Measurements from ENCODE around the gene GJC1. TPM values are rescaled to one million over a fixed set of nuclear protein-coding genes. Genes with fewer than 3 reads are reported as not detected.
A peak's percentile ranks its signal among the peaks of the same experiment; 100 is the strongest.

GJC1 gene
- total and polyA plus RNA-seq, 9 donors = 19.3 to 35.4 (median 24.1) TPM

DNA sequence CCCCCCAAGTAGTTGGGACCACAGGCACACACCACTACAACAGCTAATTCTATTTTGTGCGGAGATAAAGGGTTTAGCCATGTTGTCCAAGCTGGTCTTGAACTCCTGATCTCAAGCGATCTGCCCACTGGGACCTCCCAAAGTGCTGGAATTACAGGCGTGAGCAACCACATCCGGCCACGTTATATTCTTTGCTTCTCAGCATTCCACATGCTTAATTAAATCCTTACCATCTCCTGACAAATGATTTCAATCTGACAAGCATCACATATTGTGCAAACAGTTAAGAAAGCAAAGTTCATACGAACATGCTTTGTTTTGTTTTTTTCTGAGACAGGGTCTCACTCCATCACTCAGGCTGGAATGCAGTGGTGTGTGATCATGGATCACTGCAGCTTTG, 35.8 kb upstream of the GJC1 start:
- no peaks in the 10 kb centered on the region for H3K27me3 ChIP-seq (ENCODE audit: control insufficient read depth, insufficient read depth, low read length)
- H3K36me3 ChIP-seq (ENCODE audit: control insufficient read depth, insufficient read depth, low read length) = peaks cover 63% of the 10 kb centered on the region
- no peak for DNase-seq
- no peaks in the 10 kb centered on the region for H3K4me1 ChIP-seq (ENCODE audit: control insufficient read depth, insufficient read depth, low read length)
- 91% methylated on average over 3 of the region's 6 CpGs for WGBS (ENCODE audit: insufficient coverage)
- no peak overlapping the region for H3K4me3 ChIP-seq (ENCODE audit: low read length)
- no peaks in the 10 kb centered on the region for H3K9me3 ChIP-seq (replicated peaks; ENCODE audit: control insufficient read depth, low read depth, low read length)
- no peak overlapping the region for H3K27ac ChIP-seq (ENCODE audit: low read length)

DNA sequence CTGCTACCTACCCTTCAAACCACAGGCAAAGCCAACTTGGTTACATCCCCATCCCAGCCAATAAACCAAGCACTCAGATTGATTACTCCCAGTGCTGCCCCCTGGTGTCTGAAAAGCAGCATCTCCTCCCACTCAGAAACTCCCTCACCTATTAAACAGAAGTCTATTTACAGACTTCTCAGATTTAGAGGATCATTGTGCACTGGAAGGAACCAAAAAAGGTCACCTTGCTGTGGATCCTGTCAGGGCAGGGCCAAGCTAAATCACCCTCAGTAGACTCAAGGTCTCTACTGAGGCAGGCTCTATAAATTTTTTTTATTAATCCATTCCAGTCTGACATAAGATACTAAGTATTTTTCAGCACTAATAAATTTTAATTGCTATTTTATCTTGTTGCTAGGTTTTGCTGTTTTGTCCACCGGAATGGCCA, 35.2 kb upstream of the GJC1 start:
- no peaks in the 10 kb centered on the region for H3K9me3 ChIP-seq (replicated peaks; ENCODE audit: control insufficient read depth, low read depth, low read length)
- no peaks in the 10 kb centered on the region for H3K4me1 ChIP-seq (ENCODE audit: control insufficient read depth, insufficient read depth, low read length)
- no peak overlapping the region for H3K4me3 ChIP-seq (ENCODE audit: low read length)
- H3K27me3 ChIP-seq (ENCODE audit: control insufficient read depth, insufficient read depth, low read length) = no peaks in the 10 kb centered on the region
- peaks cover 69% of the 10 kb centered on the region for H3K36me3 ChIP-seq (ENCODE audit: control insufficient read depth, insufficient read depth, low read length)
- WGBS (ENCODE audit: insufficient coverage) = no CpG with 5 or more reads among the region's 1 CpG
- H3K27ac ChIP-seq (ENCODE audit: low read length) = no peak overlapping the region
- DNase-seq = peak; percentile 83

DNA sequence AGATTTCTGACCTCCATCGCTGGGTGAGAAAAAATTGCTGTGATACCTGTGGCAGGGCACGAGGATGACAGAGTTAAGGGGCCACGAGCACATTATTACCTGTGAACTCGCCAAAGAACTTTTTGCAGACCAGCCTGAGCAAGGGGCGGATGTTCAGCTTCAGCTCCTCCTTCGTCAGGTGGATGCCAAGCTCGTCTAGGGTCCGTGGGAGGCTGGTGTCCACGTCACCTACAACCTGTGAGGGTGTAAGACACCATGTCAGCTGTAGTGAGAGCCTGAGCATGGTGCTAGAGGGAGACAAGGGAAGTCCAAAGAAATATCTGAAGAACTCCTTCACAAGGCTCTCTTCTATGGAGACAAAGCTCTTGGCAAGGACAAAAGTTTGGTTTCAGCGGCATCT, 34.7 kb upstream of the GJC1 start:
- Histone ChIP-seq H3K4me3 (ENCODE audit: low read length) (no peak overlapping the region), H3K27ac (ENCODE audit: low read length) (no peak overlapping the region), H3K4me1 (ENCODE audit: control insufficient read depth, insufficient read depth, low read length) (no peaks in the 10 kb centered on the region), H3K9me3 (replicated peaks; ENCODE audit: control insufficient read depth, low read depth, low read length) (no peaks in the 10 kb centered on the region), H3K36me3 (ENCODE audit: control insufficient read depth, insufficient read depth, low read length) (peaks cover 71% of the 10 kb centered on the region), H3K27me3 (ENCODE audit: control insufficient read depth, insufficient read depth, low read length) (no peaks in the 10 kb centered on the region)
- no peak for DNase-seq
- 73% methylated on average over 10 of the region's 10 CpGs for WGBS (ENCODE audit: insufficient coverage)

DNA sequence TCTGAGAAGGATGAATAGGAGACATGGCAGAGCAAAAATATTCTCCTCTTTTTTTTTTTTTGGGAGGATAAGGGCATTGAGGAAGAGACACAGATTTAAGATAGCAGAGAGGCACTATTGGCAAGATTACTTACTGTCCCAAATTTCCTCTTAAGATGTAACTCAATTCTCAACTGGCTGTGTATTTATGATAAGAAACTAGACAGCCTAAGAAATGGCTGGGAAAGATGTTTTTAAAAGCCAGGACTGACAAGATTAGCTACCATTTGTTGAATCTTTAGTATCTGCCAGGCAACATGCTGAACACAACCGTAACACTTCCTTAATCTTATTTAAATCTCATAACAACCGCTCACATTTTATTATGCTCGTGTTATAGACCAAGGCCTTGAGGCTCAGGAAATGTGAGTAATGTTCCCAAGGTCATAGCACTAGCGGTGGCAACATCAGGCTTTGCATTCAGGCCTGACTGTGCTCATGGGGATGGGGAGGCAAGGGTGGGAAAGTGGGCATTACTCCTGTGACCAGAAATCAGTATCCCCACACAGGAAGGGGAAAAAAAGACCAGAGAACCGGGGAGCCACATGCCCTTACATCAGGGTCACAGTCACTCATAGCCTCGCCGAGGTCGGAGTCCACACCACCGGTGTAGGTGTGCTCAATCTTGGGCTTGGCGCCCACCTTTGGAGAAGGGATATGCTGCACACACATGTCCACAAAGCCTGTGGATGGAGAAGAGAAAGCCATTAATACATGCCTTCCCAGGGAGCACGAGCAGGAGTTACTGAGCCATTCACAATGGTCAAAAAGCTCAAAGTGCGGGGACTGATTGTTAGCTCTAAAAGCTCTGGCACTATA, 33.2 kb upstream of the GJC1 start:
- Histone ChIP-seq H3K4me3 (ENCODE audit: low read length) (no peak overlapping the region), H3K27me3 (ENCODE audit: control insufficient read depth, insufficient read depth, low read length) (no peaks in the 10 kb centered on the region), H3K36me3 (ENCODE audit: control insufficient read depth, insufficient read depth, low read length) (peaks cover 73% of the 10 kb centered on the region), H3K27ac (ENCODE audit: low read length) (no peak overlapping the region), H3K9me3 (replicated peaks; ENCODE audit: control insufficient read depth, low read depth, low read length) (no peaks in the 10 kb centered on the region), H3K4me1 (ENCODE audit: control insufficient read depth, insufficient read depth, low read length) (no peaks in the 10 kb centered on the region)
- WGBS (ENCODE audit: insufficient coverage) = 93% methylated on average over 6 of the region's 12 CpGs
- no peak for DNase-seq

DNA sequence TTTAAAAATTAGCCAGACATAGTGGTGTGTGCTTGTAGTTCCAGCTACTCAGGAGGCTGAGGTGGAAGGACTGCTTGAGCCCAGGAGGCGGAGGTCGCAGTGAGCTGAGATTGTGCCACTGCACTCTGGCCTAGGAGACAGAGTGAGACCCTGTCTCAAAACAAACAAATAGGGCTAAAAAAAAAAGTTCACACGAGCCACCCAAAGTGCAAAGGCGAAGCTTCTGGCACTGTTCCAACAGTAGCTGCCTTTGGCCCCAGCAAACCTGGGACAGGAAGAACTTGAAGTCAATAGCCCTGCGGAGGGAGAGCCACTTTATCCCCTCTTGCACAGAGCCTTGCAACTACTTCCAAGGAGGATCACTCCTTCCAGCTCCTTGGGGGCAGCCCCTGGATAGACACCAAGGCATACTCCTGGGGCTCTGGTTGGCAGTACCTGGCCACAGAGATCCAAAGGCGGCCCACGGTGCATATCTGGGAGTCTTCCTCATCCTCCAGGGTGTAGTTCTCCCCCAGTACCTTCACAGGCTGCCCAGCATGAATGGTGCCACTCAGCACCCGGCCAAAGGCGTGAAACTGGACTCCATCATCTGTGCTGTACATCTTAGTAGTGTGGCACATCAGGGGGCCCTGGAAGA, 32.3 kb upstream of the GJC1 start:
- no peaks in the 10 kb centered on the region for H3K4me1 ChIP-seq (ENCODE audit: control insufficient read depth, insufficient read depth, low read length)
- H3K9me3 ChIP-seq (replicated peaks; ENCODE audit: control insufficient read depth, low read depth, low read length) = no peaks in the 10 kb centered on the region
- H3K27ac ChIP-seq (ENCODE audit: low read length) = no peak overlapping the region
- H3K27me3 ChIP-seq (ENCODE audit: control insufficient read depth, insufficient read depth, low read length) = no peaks in the 10 kb centered on the region
- no peak overlapping the region for H3K4me3 ChIP-seq (ENCODE audit: low read length)
- H3K36me3 ChIP-seq (ENCODE audit: control insufficient read depth, insufficient read depth, low read length) = peaks cover 72% of the 10 kb centered on the region
- 95% methylated on average over 8 of the region's 9 CpGs for WGBS (ENCODE audit: insufficient coverage)
- no peak for DNase-seq

DNA sequence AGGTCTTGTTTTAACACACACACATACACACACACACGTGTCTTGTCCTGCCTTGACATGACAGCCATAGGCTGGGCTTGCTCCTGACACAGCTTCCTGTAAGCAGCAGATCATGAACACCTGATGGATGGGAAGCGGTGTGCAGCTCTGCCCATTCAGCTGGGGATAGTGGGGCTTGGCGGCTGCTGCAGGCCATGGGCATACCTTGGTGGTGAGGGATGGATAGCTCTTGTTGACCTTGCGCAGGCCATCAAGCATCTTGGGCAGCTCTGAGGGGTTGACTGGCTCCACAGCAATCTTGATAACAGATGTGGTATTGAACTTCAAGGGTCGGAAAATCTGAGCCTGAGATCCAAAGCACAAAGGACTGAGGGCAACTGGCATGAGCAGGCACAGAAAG, 29.6 kb upstream of the GJC1 start:
- H3K4me1 ChIP-seq (ENCODE audit: control insufficient read depth, insufficient read depth, low read length) = no peaks in the 10 kb centered on the region
- H3K27ac ChIP-seq (ENCODE audit: low read length) = no peak overlapping the region
- 100% methylated on average over 4 of the region's 5 CpGs for WGBS (ENCODE audit: insufficient coverage)
- H3K9me3 ChIP-seq (replicated peaks; ENCODE audit: control insufficient read depth, low read depth, low read length) = no peaks in the 10 kb centered on the region
- H3K36me3 ChIP-seq (ENCODE audit: control insufficient read depth, insufficient read depth, low read length) = peaks cover 89% of the 10 kb centered on the region
- no peaks in the 10 kb centered on the region for H3K27me3 ChIP-seq (ENCODE audit: control insufficient read depth, insufficient read depth, low read length)
- no peak for DNase-seq
- no peak overlapping the region for H3K4me3 ChIP-seq (ENCODE audit: low read length)

DNA sequence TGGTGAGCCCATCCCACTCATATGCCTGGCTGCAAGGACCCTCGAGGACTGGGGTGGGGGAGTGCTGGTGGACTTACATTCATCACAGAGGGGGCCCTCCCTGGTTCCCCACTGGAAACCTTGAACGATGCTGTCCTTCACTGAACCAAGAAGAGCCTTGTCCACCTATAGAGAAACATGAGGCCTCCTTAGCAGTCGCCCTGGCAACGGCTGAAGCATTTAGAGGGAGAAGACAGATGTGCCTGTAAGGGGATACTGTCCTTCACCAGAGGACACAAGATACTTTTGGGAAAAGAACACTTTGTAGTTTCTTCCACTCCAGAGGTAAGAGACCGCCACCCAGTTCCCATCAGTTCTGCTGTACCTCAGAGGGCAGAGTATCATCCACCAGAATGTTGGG, 24.1 kb upstream of the GJC1 start:
- peaks cover 1% of the 10 kb centered on the region for H3K4me1 ChIP-seq (ENCODE audit: control insufficient read depth, insufficient read depth, low read length)
- H3K27me3 ChIP-seq (ENCODE audit: control insufficient read depth, insufficient read depth, low read length) = no peaks in the 10 kb centered on the region
- no peak for DNase-seq
- H3K27ac ChIP-seq (ENCODE audit: low read length) = no peak overlapping the region
- no peak overlapping the region for H3K4me3 ChIP-seq (ENCODE audit: low read length)
- no peaks in the 10 kb centered on the region for H3K9me3 ChIP-seq (replicated peaks; ENCODE audit: control insufficient read depth, low read depth, low read length)
- peaks cover 84% of the 10 kb centered on the region for H3K36me3 ChIP-seq (ENCODE audit: control insufficient read depth, insufficient read depth, low read length)
- 100% methylated on average over 1 of the region's 5 CpGs for WGBS (ENCODE audit: insufficient coverage)

DNA sequence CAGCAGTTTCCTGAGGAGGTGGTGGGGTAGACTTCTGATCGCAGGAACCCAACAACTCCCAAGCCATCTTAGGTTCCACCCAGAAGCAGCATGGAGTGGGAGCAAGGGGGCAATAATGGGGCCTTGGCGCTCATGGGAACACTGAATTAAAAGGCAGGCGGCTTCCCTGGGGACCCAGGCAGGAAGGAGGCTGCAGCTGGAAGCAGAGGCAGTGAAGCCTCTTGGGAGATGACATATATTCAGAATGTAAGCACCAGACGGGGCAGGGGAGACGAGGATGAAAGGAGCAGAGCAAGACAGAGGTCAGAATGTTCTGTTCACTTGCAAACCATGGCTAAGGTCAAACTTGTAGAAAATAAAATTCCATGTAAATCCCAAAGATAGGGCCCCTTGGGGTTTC, 20.5 kb upstream of the GJC1 start:
- Histone ChIP-seq H3K36me3 (ENCODE audit: control insufficient read depth, insufficient read depth, low read length) (peaks cover 54% of the 10 kb centered on the region), H3K4me1 (ENCODE audit: control insufficient read depth, insufficient read depth, low read length) (peaks cover 16% of the 10 kb centered on the region), H3K27ac (ENCODE audit: low read length) (no peak overlapping the region), H3K9me3 (replicated peaks; ENCODE audit: control insufficient read depth, low read depth, low read length) (no peaks in the 10 kb centered on the region), H3K4me3 (ENCODE audit: low read length) (no peak overlapping the region), H3K27me3 (ENCODE audit: control insufficient read depth, insufficient read depth, low read length) (no peaks in the 10 kb centered on the region)
- WGBS (ENCODE audit: insufficient coverage) = 50% methylated on average over 3 of the region's 5 CpGs
- DNase-seq = peak; percentile 48

DNA sequence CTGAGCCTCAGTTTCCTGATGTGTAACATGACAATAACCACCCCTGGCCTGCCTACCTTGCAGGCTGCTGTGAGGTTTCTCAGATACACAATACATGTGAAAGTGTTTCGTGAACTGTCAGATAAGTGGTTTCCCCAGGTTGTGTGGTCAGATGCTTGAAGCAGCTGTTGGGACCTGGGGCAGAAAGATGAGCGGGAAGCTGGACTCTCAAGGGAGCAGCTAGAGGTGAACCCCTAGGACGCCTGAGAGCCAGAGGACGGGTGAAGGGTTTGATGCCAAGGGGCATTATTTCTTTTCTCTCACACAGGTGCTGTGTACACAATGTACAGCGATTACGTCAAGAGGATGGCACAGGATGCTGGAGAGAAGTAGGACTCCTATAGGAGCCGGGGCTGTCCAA, 19.9 kb upstream of the GJC1 start:
- Histone ChIP-seq H3K27ac (ENCODE audit: low read length) (no peak overlapping the region), H3K4me3 (ENCODE audit: low read length) (no peak overlapping the region), H3K27me3 (ENCODE audit: control insufficient read depth, insufficient read depth, low read length) (no peaks in the 10 kb centered on the region), H3K9me3 (replicated peaks; ENCODE audit: control insufficient read depth, low read depth, low read length) (no peaks in the 10 kb centered on the region), H3K4me1 (ENCODE audit: control insufficient read depth, insufficient read depth, low read length) (peaks cover 16% of the 10 kb centered on the region), H3K36me3 (ENCODE audit: control insufficient read depth, insufficient read depth, low read length) (peaks cover 50% of the 10 kb centered on the region)
- WGBS (ENCODE audit: insufficient coverage) = 85% methylated on average over 2 of the region's 7 CpGs
- no peak for DNase-seq

DNA sequence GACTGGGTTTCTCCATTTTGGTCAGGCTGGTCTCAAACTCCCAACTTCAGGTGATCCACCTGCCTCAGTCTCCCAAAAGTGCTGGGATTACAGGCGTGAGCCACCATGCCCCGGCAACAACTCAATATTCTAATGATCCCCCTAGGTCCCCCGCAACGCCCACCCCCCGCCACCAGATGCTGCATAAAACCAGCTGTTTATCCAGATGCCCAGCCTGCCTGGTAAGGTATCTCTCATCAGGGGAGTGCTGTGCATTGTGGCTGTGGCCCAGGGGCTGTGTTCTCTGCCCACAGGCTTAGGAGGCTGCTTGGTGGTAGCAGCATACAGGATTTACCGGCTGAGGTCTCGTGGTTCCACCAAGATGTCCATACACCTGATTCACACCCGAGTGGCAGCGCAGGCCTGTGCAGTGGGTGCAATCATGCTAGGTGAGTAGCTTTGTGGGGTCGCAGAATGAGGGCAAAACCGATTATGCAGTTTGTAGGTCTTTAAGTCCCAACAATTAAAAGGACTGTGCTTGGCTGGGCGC, 18.9 kb upstream of the GJC1 start:
- peaks cover 40% of the 10 kb centered on the region for H3K36me3 ChIP-seq (ENCODE audit: control insufficient read depth, insufficient read depth, low read length)
- H3K9me3 ChIP-seq (replicated peaks; ENCODE audit: control insufficient read depth, low read depth, low read length) = no peaks in the 10 kb centered on the region
- peaks cover 19% of the 10 kb centered on the region for H3K4me1 ChIP-seq (ENCODE audit: control insufficient read depth, insufficient read depth, low read length)
- no peaks in the 10 kb centered on the region for H3K27me3 ChIP-seq (ENCODE audit: control insufficient read depth, insufficient read depth, low read length)
- no peak for DNase-seq
- 90% methylated on average over 9 of the region's 12 CpGs for WGBS (ENCODE audit: insufficient coverage)
- no peak overlapping the region for H3K27ac ChIP-seq (ENCODE audit: low read length)
- H3K4me3 ChIP-seq (ENCODE audit: low read length) = no peak overlapping the region
